GM23338 (cell line): ENCODE data around the gene ARMC9.

ENCODE experiments used
- CTCF ChIP-seq, 2 experiments: fragments of 200-600 bp in 1 of 2; sonication (generic) in 1 of 2; conservative IDR thresholded peaks; 2 replicates each; pipeline versions ENCODE4 v1.5.1 to v1.6.1; 2016 to 2017; ENCODE audit warnings: antibody characterized with exemption in 2 of 2, low read depth in 2 of 2, mild to moderate bottlenecking in 2 of 2, moderate library complexity in 1 of 2
- EZH2 ChIP-seq: fragments of 200-600 bp; sonication (generic); IDR thresholded peaks from one replicate; pipeline ENCODE4 v1.8.0; 2017; ENCODE audit warnings: antibody characterized with exemption, mild to moderate bottlenecking, low read depth; ENCODE audit not compliant: unreplicated experiment
- JUNB ChIP-seq: IDR thresholded peaks from one replicate; pipeline ENCODE4 v1.6.1; 2016; ENCODE audit warnings: antibody characterized with exemption; ENCODE audit not compliant: unreplicated experiment
- NANOG ChIP-seq: IDR thresholded peaks from 2 replicates; pipeline ENCODE4 v1.6.1; 2016; ENCODE audit warnings: antibody characterized with exemption, borderline replicate concordance
- POLR2AphosphoS5 ChIP-seq: IDR thresholded peaks from 2 replicates; pipeline ENCODE4 v1.6.1; 2016; ENCODE audit warnings: antibody characterized with exemption, low read depth
- REST ChIP-seq: IDR thresholded peaks from one replicate; pipeline ENCODE4 v1.6.1; 2018; ENCODE audit warnings: antibody characterized with exemption; ENCODE audit not compliant: unreplicated experiment

GRCh38 chr2:231168460-231169139, 29.8 kb upstream of the ARMC9 start:
- no peak for TF ChIP-seq CTCF (conservative IDR thresholded peaks at IDR 0.05; ENCODE audit: low read depth in 2 of 2)
- TF ChIP-seq POLR2AphosphoS5: no peak
- no peak for TF ChIP-seq EZH2
- TF ChIP-seq REST: no peak
- no peak for TF ChIP-seq JUNB
- TF ChIP-seq NANOG: no peak
